ENCODE data around the gene USP3.

GRCh38 chr15:63611177-63611576, 106.8 kb downstream of the USP3 start:
- TF ChIP-seq RARB (CRISPR knock-in tag; IDR thresholded peaks at IDR 0.05) (no peak), BACH2 (CRISPR knock-in tag; IDR thresholded peaks at IDR 0.05; ENCODE audit: borderline replicate concordance) (no peak), ZFP30 (CRISPR knock-in tag; IDR thresholded peaks at IDR 0.05) (no peak), TOX (CRISPR knock-in tag; IDR thresholded peaks at IDR 0.05; ENCODE audit: borderline replicate concordance) (no peak), CSDC2 (CRISPR knock-in tag; IDR thresholded peaks at IDR 0.05) (no peak), POU6F1 (CRISPR knock-in tag; IDR thresholded peaks at IDR 0.05; ENCODE audit: borderline replicate concordance, low read depth) (no peak), ZNF565 (CRISPR knock-in tag; conservative IDR thresholded peaks at IDR 0.05; ENCODE audit: low read depth) (no peak), ESRRG (CRISPR knock-in tag; IDR thresholded peaks at IDR 0.05) (no peak), CREB5 (CRISPR knock-in tag; IDR thresholded peaks at IDR 0.05; ENCODE audit: low read depth) (no peak), ZNF70 (CRISPR knock-in tag; IDR thresholded peaks at IDR 0.05) (no peak), PATZ1 (CRISPR knock-in tag; IDR thresholded peaks at IDR 0.05; ENCODE audit: borderline replicate concordance) (no peak), SNAI2 (CRISPR knock-in tag; IDR thresholded peaks at IDR 0.05) (no peak), ZFP3 (CRISPR knock-in tag; IDR thresholded peaks at IDR 0.05) (no peak), OSR1 (CRISPR knock-in tag; IDR thresholded peaks at IDR 0.05) (no peak)

Measured in SK-N-SH treated with all-trans-retinoic acid at 6 μM for 48 hours (cell line).